ENCODE data around the gene PPT1.

DNA sequence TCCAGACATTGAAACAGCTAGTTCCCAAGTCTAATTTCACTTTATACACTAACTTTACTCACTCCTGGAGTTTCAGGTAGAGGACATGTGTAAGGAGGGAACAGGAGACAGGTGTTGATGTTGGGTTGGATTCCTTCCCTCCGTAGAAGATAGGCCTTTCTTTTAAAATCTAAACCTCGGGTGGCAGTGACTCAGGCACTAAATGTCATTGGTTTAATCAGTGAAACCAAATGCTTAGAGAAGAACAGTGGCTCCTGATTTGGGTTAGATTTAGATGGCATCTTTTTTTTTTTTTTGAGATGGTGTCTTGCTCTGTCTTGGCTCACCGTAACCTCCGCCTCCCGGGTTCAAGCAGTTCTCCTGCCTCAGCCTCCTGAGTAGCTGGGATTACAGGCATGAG, 49.3 kb downstream of the PPT1 start:
- TF ChIP-seq, protein P1, sequence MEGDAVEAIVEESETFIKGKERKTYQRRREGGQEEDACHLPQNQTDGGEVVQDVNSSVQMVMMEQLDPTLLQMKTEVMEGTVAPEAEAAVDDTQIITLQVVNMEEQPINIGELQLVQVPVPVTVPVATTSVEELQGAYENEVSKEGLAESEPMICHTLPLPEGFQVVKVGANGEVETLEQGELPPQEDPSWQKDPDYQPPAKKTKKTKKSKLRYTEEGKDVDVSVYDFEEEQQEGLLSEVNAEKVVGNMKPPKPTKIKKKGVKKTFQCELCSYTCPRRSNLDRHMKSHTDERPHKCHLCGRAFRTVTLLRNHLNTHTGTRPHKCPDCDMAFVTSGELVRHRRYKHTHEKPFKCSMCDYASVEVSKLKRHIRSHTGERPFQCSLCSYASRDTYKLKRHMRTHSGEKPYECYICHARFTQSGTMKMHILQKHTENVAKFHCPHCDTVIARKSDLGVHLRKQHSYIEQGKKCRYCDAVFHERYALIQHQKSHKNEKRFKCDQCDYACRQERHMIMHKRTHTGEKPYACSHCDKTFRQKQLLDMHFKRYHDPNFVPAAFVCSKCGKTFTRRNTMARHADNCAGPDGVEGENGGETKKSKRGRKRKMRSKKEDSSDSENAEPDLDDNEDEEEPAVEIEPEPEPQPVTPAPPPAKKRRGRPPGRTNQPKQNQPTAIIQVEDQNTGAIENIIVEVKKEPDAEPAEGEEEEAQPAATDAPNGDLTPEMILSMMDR (conservative IDR thresholded peaks at IDR 0.05; ENCODE audit: low read length): no peak
- TF ChIP-seq EZH2phosphoT487 (IDR thresholded peaks at IDR 0.05; ENCODE audit: borderline replicate concordance): no peak

All from Loucy (cell line).